Right lobe of liver (tissue), 4 donors: ENCODE results near the gene PDZK1.
"Not testable (repeated sequence)": the region's sequence is repeated elsewhere in the genome, so short reads cannot be mapped to it uniquely, and the experiment has no call there.

Source experiments
- CTCF ChIP-seq, 4 donors: fragments of 200-600 bp in 3 of 4; fragments of 450-650 bp in 1 of 4; IDR thresholded peaks; one replicate each; pipeline versions ENCODE4 v1.5.1 to v1.8.0; 2016 to 2022; ENCODE audit warnings: antibody characterized with exemption in 4 of 4, mild to moderate bottlenecking in 2 of 4
- POLR2A ChIP-seq: fragments of 450-650 bp; IDR thresholded peaks from one replicate; pipeline ENCODE4 v1.6.1; 2017; ENCODE audit warnings: antibody characterized with exemption, mild to moderate bottlenecking
- donor health status: DM: no; HTN: no; CAD: no.
- donor health status: DM: no; HTN: no; CAD: no.
- donor health status: DM: no; HTN: yes; CAD: no.

- TF ChIP-seq CTCF (IDR thresholded peaks at IDR 0.05); POLR2A: not testable (repeated sequence)
Measured at GRCh38 chr1:145726193-145726592, 19.0 kb upstream of the PDZK1 start.
